WTC11 (cell line): ENCODE results near the gene RDH8. TPM values are rescaled to one million over a fixed set of nuclear protein-coding genes. Genes with fewer than 3 reads are reported as not detected.

ENCODE experiments used
- ATAC-seq: fragments of 200-7000 bp; cut with Tn5 transposase; 2 replicates; pipeline ENCODE4 v1.10.0; 2021; ENCODE audit warnings: mild to moderate bottlenecking, moderate library complexity
- CTCF ChIA-PET: fragments of 300-600 bp; sonication (Branson Sonifier 250); formaldehyde crosslinking; loops from one replicate; lab custom pipeline; 2021; ENCODE audit warnings: antibody characterized with exemption; lab: Charles Lee
- POLR2A ChIA-PET: fragments of 350-600 bp; sonication (Branson Sonifier 250); formaldehyde crosslinking; loops from one replicate; lab custom pipeline; 2021; ENCODE audit warnings: antibody characterized with exemption; lab: Charles Lee
- DNase-seq: peaks from one replicate; pipeline ENCODE4 v3.0.0; 2021; ENCODE audit warnings: low spot score
- H3K27ac Mint-ChIP-seq: 2 replicates; pipeline ENCODE4 v1.8.0; 2021; ENCODE audit warnings: mixed read lengths
- H3K27me3 Mint-ChIP-seq: 2 replicates; pipeline ENCODE4 v1.8.0; 2021; ENCODE audit warnings: low read depth, mild to moderate bottlenecking, moderate library complexity, mixed read lengths
- H3K36me3 Mint-ChIP-seq: 2 replicates; pipeline ENCODE4 v1.8.0; 2021; ENCODE audit warnings: mixed read lengths
- H3K4me1 Mint-ChIP-seq: 2 replicates; pipeline ENCODE4 v1.8.0; 2022; ENCODE audit warnings: mixed read lengths
- H3K4me3 Mint-ChIP-seq: 2 replicates; pipeline ENCODE4 v1.8.0; 2021; ENCODE audit warnings: mild to moderate bottlenecking, moderate library complexity, mixed read lengths
- H3K9me3 Mint-ChIP-seq: 2 replicates; pipeline ENCODE4 v1.8.0; 2021; ENCODE audit warnings: mixed read lengths
- ATF1 ChIP-seq: sonication (generic); formaldehyde crosslinking; IDR thresholded peaks from 2 replicates; pipeline ENCODE4 v1.8.1; 2023; ENCODE audit warnings: mild to moderate bottlenecking, moderate library complexity, missing genetic modification reagents
- CREB1 ChIP-seq: sonication (generic); formaldehyde crosslinking; IDR thresholded peaks from 2 replicates; pipeline ENCODE4 v1.8.0; 2023; ENCODE audit warnings: mild to moderate bottlenecking, missing genetic modification reagents
- FOXJ3 ChIP-seq: sonication (generic); formaldehyde crosslinking; IDR thresholded peaks from 2 replicates; pipeline ENCODE4 v1.9.0; 2021; ENCODE audit warnings: missing genetic modification reagents, mild to moderate bottlenecking, borderline replicate concordance
- FOXP1 ChIP-seq: sonication (generic); formaldehyde crosslinking; IDR thresholded peaks from 2 replicates; pipeline ENCODE4 v1.8.0; 2022; ENCODE audit warnings: missing genetic modification reagents, mild to moderate bottlenecking, moderate library complexity, borderline replicate concordance
- GTF2I ChIP-seq: fragments of 250-450 bp; sonication (Bioruptor Pico); conservative IDR thresholded peaks from 2 replicates; pipeline ENCODE4 v1.4.0; 2021; ENCODE audit warnings: mild to moderate bottlenecking
- HMGA2 ChIP-seq: fragments of 250-450 bp; sonication (Bioruptor Pico); IDR thresholded peaks from 2 replicates; pipeline ENCODE4 v1.4.0; 2021; ENCODE audit warnings: mild to moderate bottlenecking, moderate library complexity
- JAZF1 ChIP-seq: fragments of 250-450 bp; sonication (Bioruptor Pico); IDR thresholded peaks from 2 replicates; pipeline ENCODE4 v1.9.0; 2021; ENCODE audit warnings: moderate library complexity, mild to moderate bottlenecking, inconsistent platforms
- NR1H2 ChIP-seq: sonication (generic); formaldehyde crosslinking; IDR thresholded peaks from 2 replicates; pipeline ENCODE4 v1.9.0; 2021; ENCODE audit warnings: mild to moderate bottlenecking, moderate library complexity, missing genetic modification reagents
- NR2C2 ChIP-seq: sonication (generic); formaldehyde crosslinking; IDR thresholded peaks from 2 replicates; pipeline ENCODE4 v1.8.0; 2022; ENCODE audit warnings: mild to moderate bottlenecking, missing genetic modification reagents
- TEAD4 ChIP-seq: sonication (generic); formaldehyde crosslinking; IDR thresholded peaks from 2 replicates; pipeline ENCODE4 v1.8.0; 2022; ENCODE audit warnings: mild to moderate bottlenecking, missing genetic modification reagents
- ZNF232 ChIP-seq: sonication (generic); formaldehyde crosslinking; IDR thresholded peaks from 2 replicates; pipeline ENCODE4 v1.8.0; 2022; ENCODE audit warnings: mild to moderate bottlenecking, missing genetic modification reagents
- ZNF263 ChIP-seq: sonication (generic); formaldehyde crosslinking; IDR thresholded peaks from 2 replicates; pipeline ENCODE4 v1.8.1; 2022; ENCODE audit warnings: low read depth, mild to moderate bottlenecking, moderate library complexity, missing genetic modification reagents
- ZNF317 ChIP-seq: sonication (generic); formaldehyde crosslinking; IDR thresholded peaks from 2 replicates; pipeline ENCODE4 v1.8.1; 2023; ENCODE audit warnings: low read depth, mild to moderate bottlenecking, moderate library complexity, missing genetic modification reagents, borderline replicate concordance
- ZNF396 ChIP-seq: fragments of 250-450 bp; sonication (Bioruptor Pico); IDR thresholded peaks from 2 replicates; pipeline ENCODE4 v1.8.0; 2021; ENCODE audit warnings: mild to moderate bottlenecking, moderate library complexity, borderline replicate concordance
- ZNF416 ChIP-seq: fragments of 250-450 bp; sonication (Bioruptor Pico); IDR thresholded peaks from 2 replicates; pipeline ENCODE4 v1.9.0; 2021; ENCODE audit warnings: mild to moderate bottlenecking, inconsistent platforms
- total RNA-seq: library from RNA; stranded (reverse); gene quantifications from 3 replicates; pipeline ENCODE4 v1.2.3, GENCODE V29; 2021
- TF ChIP-seq, protein P1 (sequence below): fragments of 250-450 bp; sonication (Bioruptor Pico); IDR thresholded peaks from 2 replicates; pipeline ENCODE4 v1.8.0; 2021; ENCODE audit warnings: mild to moderate bottlenecking
- TF ChIP-seq, protein P2 (sequence below): fragments of 250-450 bp; sonication (Bioruptor Pico); conservative IDR thresholded peaks from 2 replicates; pipeline ENCODE4 v1.9.0; 2021; ENCODE audit warnings: mild to moderate bottlenecking
- TF ChIP-seq, protein P3 (sequence below): sonication (generic); formaldehyde crosslinking; IDR thresholded peaks from 2 replicates; pipeline ENCODE4 v1.8.1; 2022; ENCODE audit warnings: mild to moderate bottlenecking, moderate library complexity, missing genetic modification reagents
- TF ChIP-seq, protein P4 (sequence below): sonication (generic); formaldehyde crosslinking; IDR thresholded peaks from 2 replicates; pipeline ENCODE4 v1.8.1; 2023; ENCODE audit warnings: mild to moderate bottlenecking, missing genetic modification reagents
- TF ChIP-seq, protein P5 (sequence below): sonication (generic); formaldehyde crosslinking; IDR thresholded peaks from 2 replicates; pipeline ENCODE4 v1.8.1; 2023; ENCODE audit warnings: mild to moderate bottlenecking, missing genetic modification reagents, moderate library complexity
- TF ChIP-seq, protein P6 (sequence below): sonication (generic); formaldehyde crosslinking; conservative IDR thresholded peaks from 2 replicates; pipeline ENCODE4 v1.8.1; 2022; ENCODE audit warnings: mild to moderate bottlenecking, missing genetic modification reagents
- TF ChIP-seq, protein P7 (sequence below): fragments of 200-600 bp; IDR thresholded peaks from 2 replicates; pipeline ENCODE4 v1.8.0; 2022; ENCODE audit warnings: antibody characterized with exemption

The RDH8 gene
- total RNA-seq, 1 experiment from 2014 or later, result not detected

DNA sequence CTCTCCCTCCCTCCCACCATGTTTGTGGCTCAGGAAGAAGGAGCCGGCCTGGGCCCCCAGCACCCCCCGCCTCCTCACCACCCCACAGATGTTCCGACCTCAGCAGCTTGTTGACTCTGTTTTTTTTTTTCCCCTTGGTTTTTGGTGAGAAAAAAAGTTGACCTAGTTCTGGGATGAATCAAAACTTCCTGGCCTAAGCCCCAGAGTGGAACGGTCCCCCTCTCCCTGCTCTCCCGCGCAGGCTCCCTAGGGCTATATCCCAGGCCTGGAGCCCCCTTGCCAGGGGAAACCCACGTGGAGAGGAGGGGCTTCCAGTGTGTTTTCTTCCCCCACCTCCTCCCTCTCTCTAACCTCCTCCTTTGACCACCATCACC, 7.0 kb upstream of the RDH8 start:
- ChIA-PET CTCF (interaction anchor here (0.6 kb wide), 1 partner anchor 21 kb away, joined by 3 read pairs; no protein-coding TSS in a partner anchor), POLR2A (no interaction called here)
- DNase-seq (no peak), ATAC-seq (no peak)
- H3K27me3 Mint-ChIP-seq, result peaks cover 45% of the 10 kb centered on the region
- no peaks in the 10 kb centered on the region for H3K9me3 Mint-ChIP-seq
- no peak for TF ChIP-seq FOXP1 (CRISPR knock-in tag)
- TF ChIP-seq CREB1 (CRISPR knock-in tag), result no peak
- TF ChIP-seq, protein P1, sequence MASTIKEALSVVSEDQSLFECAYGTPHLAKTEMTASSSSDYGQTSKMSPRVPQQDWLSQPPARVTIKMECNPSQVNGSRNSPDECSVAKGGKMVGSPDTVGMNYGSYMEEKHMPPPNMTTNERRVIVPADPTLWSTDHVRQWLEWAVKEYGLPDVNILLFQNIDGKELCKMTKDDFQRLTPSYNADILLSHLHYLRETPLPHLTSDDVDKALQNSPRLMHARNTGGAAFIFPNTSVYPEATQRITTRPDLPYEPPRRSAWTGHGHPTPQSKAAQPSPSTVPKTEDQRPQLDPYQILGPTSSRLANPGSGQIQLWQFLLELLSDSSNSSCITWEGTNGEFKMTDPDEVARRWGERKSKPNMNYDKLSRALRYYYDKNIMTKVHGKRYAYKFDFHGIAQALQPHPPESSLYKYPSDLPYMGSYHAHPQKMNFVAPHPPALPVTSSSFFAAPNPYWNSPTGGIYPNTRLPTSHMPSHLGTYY (CRISPR knock-in tag), result no peak
- no peak for TF ChIP-seq NR2C2 (CRISPR knock-in tag)
- TF ChIP-seq FOXJ3, result no peak
- TF ChIP-seq, protein P2, sequence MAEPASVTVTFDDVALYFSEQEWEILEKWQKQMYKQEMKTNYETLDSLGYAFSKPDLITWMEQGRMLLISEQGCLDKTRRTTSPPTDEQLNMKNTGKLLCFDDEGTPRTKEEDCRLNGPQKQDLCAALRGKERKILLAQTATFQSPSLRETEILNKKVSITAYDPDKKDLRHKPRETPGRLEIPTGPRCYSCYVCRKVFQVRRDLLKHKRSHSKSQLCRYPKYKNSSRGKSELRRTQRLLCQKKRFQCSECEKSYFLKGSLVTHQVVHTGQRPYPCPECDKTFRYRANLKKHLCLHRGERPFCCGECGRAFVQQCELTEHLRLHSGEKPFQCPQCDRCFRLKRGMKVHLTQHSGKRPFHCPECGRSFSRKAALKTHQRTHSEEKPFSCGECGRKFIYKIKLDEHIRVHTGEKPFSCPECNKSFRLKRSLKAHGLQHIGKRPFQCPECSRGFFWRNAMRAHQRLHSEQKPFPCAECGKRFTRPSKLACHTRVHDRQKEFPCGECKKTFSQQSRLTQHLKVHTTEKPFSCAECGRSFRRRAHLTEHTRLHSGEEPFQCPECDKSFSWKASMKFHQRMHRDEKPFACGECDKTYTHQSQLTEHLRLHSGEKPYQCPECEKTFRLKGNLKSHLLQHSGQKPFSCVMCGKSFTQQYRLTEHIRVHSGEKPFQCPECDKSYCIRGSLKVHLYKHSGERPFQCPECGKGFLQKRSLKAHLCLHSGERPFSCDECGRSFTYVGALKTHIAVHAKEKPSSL (CRISPR knock-in tag), result no peak
- no peak for TF ChIP-seq TEAD4 (CRISPR knock-in tag)
- TF ChIP-seq, protein P3, sequence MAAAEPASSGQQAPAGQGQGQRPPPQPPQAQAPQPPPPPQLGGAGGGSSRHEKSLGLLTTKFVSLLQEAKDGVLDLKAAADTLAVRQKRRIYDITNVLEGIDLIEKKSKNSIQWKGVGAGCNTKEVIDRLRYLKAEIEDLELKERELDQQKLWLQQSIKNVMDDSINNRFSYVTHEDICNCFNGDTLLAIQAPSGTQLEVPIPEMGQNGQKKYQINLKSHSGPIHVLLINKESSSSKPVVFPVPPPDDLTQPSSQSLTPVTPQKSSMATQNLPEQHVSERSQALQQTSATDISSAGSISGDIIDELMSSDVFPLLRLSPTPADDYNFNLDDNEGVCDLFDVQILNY, result no peak
- TF ChIP-seq ZNF396 (CRISPR knock-in tag), result no peak
- TF ChIP-seq, protein P4, sequence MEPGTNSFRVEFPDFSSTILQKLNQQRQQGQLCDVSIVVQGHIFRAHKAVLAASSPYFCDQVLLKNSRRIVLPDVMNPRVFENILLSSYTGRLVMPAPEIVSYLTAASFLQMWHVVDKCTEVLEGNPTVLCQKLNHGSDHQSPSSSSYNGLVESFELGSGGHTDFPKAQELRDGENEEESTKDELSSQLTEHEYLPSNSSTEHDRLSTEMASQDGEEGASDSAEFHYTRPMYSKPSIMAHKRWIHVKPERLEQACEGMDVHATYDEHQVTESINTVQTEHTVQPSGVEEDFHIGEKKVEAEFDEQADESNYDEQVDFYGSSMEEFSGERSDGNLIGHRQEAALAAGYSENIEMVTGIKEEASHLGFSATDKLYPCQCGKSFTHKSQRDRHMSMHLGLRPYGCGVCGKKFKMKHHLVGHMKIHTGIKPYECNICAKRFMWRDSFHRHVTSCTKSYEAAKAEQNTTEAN (CRISPR knock-in tag), result no peak
- no peak for TF ChIP-seq ZNF317 (CRISPR knock-in tag)
- TF ChIP-seq ZNF232 (CRISPR knock-in tag), result no peak
- no peak for TF ChIP-seq GTF2I (CRISPR knock-in tag)
- TF ChIP-seq, protein P5, sequence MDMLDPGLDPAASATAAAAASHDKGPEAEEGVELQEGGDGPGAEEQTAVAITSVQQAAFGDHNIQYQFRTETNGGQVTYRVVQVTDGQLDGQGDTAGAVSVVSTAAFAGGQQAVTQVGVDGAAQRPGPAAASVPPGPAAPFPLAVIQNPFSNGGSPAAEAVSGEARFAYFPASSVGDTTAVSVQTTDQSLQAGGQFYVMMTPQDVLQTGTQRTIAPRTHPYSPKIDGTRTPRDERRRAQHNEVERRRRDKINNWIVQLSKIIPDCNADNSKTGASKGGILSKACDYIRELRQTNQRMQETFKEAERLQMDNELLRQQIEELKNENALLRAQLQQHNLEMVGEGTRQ, result no peak
- TF ChIP-seq, protein P6, sequence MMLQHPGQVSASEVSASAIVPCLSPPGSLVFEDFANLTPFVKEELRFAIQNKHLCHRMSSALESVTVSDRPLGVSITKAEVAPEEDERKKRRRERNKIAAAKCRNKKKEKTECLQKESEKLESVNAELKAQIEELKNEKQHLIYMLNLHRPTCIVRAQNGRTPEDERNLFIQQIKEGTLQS (CRISPR knock-in tag), result no peak
- no peak for TF ChIP-seq NR1H2 (CRISPR knock-in tag)
- TF ChIP-seq HMGA2 (CRISPR knock-in tag), result no peak
- no peak for TF ChIP-seq ZNF416
- H3K4me3 Mint-ChIP-seq, result no peak overlapping the region
- H3K27ac Mint-ChIP-seq, result no peak overlapping the region
- H3K36me3 Mint-ChIP-seq, result no peaks in the 10 kb centered on the region
- H3K4me1 Mint-ChIP-seq, result peaks cover 10% of the 10 kb centered on the region

DNA sequence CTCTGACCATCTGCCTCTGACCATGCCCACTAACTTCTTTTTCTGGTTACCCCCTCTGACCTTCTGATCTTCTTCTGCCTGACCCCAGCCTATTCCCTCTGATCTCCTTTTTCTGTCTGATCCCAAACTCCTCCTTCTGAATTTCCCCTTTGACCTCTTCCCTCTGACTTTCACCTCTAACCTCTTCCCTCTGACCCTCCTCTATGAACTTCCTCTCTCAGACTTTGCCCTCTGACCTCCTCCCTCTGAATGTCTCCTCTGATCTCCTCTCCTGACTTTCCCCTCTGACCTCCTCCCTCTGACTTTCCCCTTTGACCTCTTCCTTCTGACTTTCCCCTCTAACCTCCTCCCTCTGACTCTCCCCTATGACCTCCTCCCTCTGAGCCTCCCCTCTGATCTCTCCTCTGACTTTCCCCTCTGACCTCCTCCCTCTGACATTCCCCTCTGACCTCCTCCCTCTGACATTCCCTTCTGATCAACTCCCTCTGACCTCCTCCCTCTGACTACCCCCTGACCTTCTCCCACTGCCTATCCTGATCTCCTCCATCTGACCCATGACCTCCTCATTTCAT, 6.4 kb upstream of the RDH8 start:
- ATAC-seq (no peak), DNase-seq (no peak)
- Mint-ChIP-seq H3K27me3 (peaks cover 50% of the 10 kb centered on the region), H3K4me1 (peaks cover 10% of the 10 kb centered on the region), H3K4me3 (no peak overlapping the region), H3K9me3 (no peaks in the 10 kb centered on the region), H3K27ac (no peak overlapping the region), H3K36me3 (no peaks in the 10 kb centered on the region)
- TF ChIP-seq JAZF1 (no peak), ATF1 (CRISPR knock-in tag) (no peak), ZNF263 (no peak)
- TF ChIP-seq, protein P7, sequence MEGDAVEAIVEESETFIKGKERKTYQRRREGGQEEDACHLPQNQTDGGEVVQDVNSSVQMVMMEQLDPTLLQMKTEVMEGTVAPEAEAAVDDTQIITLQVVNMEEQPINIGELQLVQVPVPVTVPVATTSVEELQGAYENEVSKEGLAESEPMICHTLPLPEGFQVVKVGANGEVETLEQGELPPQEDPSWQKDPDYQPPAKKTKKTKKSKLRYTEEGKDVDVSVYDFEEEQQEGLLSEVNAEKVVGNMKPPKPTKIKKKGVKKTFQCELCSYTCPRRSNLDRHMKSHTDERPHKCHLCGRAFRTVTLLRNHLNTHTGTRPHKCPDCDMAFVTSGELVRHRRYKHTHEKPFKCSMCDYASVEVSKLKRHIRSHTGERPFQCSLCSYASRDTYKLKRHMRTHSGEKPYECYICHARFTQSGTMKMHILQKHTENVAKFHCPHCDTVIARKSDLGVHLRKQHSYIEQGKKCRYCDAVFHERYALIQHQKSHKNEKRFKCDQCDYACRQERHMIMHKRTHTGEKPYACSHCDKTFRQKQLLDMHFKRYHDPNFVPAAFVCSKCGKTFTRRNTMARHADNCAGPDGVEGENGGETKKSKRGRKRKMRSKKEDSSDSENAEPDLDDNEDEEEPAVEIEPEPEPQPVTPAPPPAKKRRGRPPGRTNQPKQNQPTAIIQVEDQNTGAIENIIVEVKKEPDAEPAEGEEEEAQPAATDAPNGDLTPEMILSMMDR, result no peak
- TF ChIP-seq, protein P3, result no peak
- POLR2A ChIA-PET, result interaction anchor here (0.6 kb wide), 1 partner anchor 1864 kb away, joined by 6 read pairs; no protein-coding TSS in a partner anchor
- CTCF ChIA-PET, result interaction anchor here (0.6 to 2.9 kb wide), 2 partner anchors 21 kb away, joined by 3 to 13 read pairs; no protein-coding TSS in a partner anchor
